K562 (cell line): ENCODE measurements around the gene DNA2. TPM values are rescaled to one million over a fixed set of nuclear protein-coding genes. Genes with fewer than 3 reads are reported as not detected.

ENCODE experiments used
- BRD9 ChIP-seq: fragments of 450-650 bp; IDR thresholded peaks from 2 replicates; pipeline ENCODE4 v1.6.1; 2018; ENCODE audit warnings: low read depth; ENCODE audit not compliant: partially characterized antibody
- CSDE1 ChIP-seq, 2 experiments: fragments of 450-650 bp; IDR thresholded peaks; 2 replicates each; pipeline ENCODE4 v1.6.1; 2016; ENCODE audit warnings: mild to moderate bottlenecking in 1 of 2
- DDX20 ChIP-seq: fragments of 450-650 bp; IDR thresholded peaks from 2 replicates; pipeline ENCODE4 v1.6.1; 2016; ENCODE audit warnings: missing genetic modification characterization, low read depth, mild to moderate bottlenecking, missing compliant biosample characterization, moderate library complexity
- ESRRA ChIP-seq: fragments of 450-650 bp; IDR thresholded peaks from 2 replicates; pipeline ENCODE4 v1.6.1; 2014; ENCODE audit warnings: low read depth, mild to moderate bottlenecking, moderate library complexity, borderline replicate concordance
- EWSR1 ChIP-seq: fragments of 450-650 bp; IDR thresholded peaks from 2 replicates; pipeline ENCODE4 v1.6.1; 2018; ENCODE audit warnings: borderline replicate concordance, mild to moderate bottlenecking, low read depth, moderate library complexity; ENCODE audit not compliant: partially characterized antibody
- MCM3 ChIP-seq: fragments of 450-650 bp; IDR thresholded peaks from 2 replicates; pipeline ENCODE4 v1.6.1; 2016
- MTA1 ChIP-seq: fragments of 450-650 bp; IDR thresholded peaks from 2 replicates; pipeline ENCODE4 v1.6.1; 2017; ENCODE audit warnings: borderline replicate concordance
- NBN ChIP-seq: fragments of 450-650 bp; IDR thresholded peaks from 2 replicates; pipeline ENCODE4 v1.6.1; 2016; ENCODE audit warnings: low read depth, mild to moderate bottlenecking
- NFE2 ChIP-seq: IDR thresholded peaks from 2 replicates; pipeline ENCODE4 v1.6.1; 2014; ENCODE audit warnings: antibody characterized with exemption, low read depth
- RBM25 ChIP-seq: fragments of 200-400 bp; formaldehyde crosslinking; IDR thresholded peaks from 2 replicates; pipeline ENCODE4 v1.6.1; 2018; ENCODE audit warnings: low read length, low read depth, moderate library complexity; ENCODE audit not compliant: severe bottlenecking
- RFX7 ChIP-seq: fragments of 250-450 bp; sonication (Bioruptor Pico); IDR thresholded peaks from 2 replicates; pipeline ENCODE4 v1.5.1; 2021; ENCODE audit warnings: mild to moderate bottlenecking
- RHOXF2B ChIP-seq: fragments of 250-450 bp; sonication (Bioruptor Pico); conservative IDR thresholded peaks from 2 replicates; pipeline ENCODE4 v1.5.1; 2021
- SMARCA5 ChIP-seq: fragments of 450-650 bp; IDR thresholded peaks from 2 replicates; pipeline ENCODE4 v1.6.1; 2016
- SREBF2 ChIP-seq: sonication (generic); formaldehyde crosslinking; IDR thresholded peaks from 2 replicates; pipeline ENCODE4 v1.4.0; 2020; ENCODE audit warnings: mild to moderate bottlenecking, missing genetic modification reagents
- TAF15 ChIP-seq: fragments of 200-400 bp; formaldehyde crosslinking; IDR thresholded peaks from 2 replicates; pipeline ENCODE4 v1.6.1; 2017; ENCODE audit warnings: mild to moderate bottlenecking, low read depth, low read length, moderate library complexity
- TAF7 ChIP-seq: fragments of 450-650 bp; IDR thresholded peaks from 2 replicates; pipeline ENCODE4 v1.6.1; 2016; ENCODE audit warnings: missing genetic modification characterization, missing compliant biosample characterization
- ZNF644 ChIP-seq: fragments of 200-800 bp; sonication (Bioruptor generic); IDR thresholded peaks from 2 replicates; pipeline ENCODE4 v1.6.1; 2016; ENCODE audit warnings: low read depth, missing genetic modification characterization, missing compliant biosample characterization
- polyA plus RNA-seq, 8 experiments: library from polyadenylated mRNA; depleted of rRNA in 4 of 8; stranded (reverse) in 5 of 8; unstranded in 3 of 8; fragments of >200 nt; fragmentation: Nextera tagmentation in 2 of 8; fragmentation: Illumina TruSeq in 1 of 8; extraction: Ambion mirVana in 2 of 8; extraction: Trizol in 1 of 8; gene quantifications; 2 replicates each; pipeline versions ENCODE4 v1.2.1 to v1.2.3, GENCODE V29; 2011 to 2014; ENCODE audit warnings: inconsistent platforms in 1 of 8, missing spikeins in 1 of 8
- total RNA-seq, 7 experiments: library from RNA; depleted of rRNA in 6 of 7; stranded (reverse); fragments of >200 nt in 6 of 7; fragmentation: Illumina TruSeq in 2 of 7; extraction: Trizol in 2 of 7; gene quantifications; 2 replicates each; pipeline versions ENCODE4 v1.2.1 to v1.2.3, GENCODE V29; 2011 to 2021; ENCODE audit warnings: low replicate concordance in 1 of 7
- TF ChIP-seq, protein P1 (sequence below), 3 experiments: fragments of 200-800 bp in 1 of 3; fragments of 250-450 bp in 1 of 3; fragments of 450-650 bp in 1 of 3; sonication (Bioruptor Pico) in 1 of 3; sonication (Bioruptor generic) in 1 of 3; formaldehyde crosslinking in 1 of 3; IDR thresholded peaks; 2 replicates each; pipeline versions ENCODE4 v1.6.1 to v1.8.0; 2016 to 2022; ENCODE audit warnings: mild to moderate bottlenecking in 2 of 3, missing genetic modification characterization in 2 of 3, missing compliant biosample characterization in 1 of 3, moderate library complexity in 1 of 3
- TF ChIP-seq, protein P2 (sequence below): sonication (generic); formaldehyde crosslinking; IDR thresholded peaks from 2 replicates; pipeline ENCODE4 v1.8.0; 2022; ENCODE audit warnings: missing genetic modification reagents, mild to moderate bottlenecking, moderate library complexity, borderline replicate concordance
- TF ChIP-seq, protein P3 (sequence below): fragments of 450-650 bp; IDR thresholded peaks from 2 replicates; pipeline ENCODE4 v1.6.1; 2018; ENCODE audit warnings: mild to moderate bottlenecking, low read depth; ENCODE audit not compliant: partially characterized antibody
- TF ChIP-seq, protein P4 (sequence below): fragments of 450-650 bp; IDR thresholded peaks from 2 replicates; pipeline ENCODE4 v1.6.1; 2017; ENCODE audit warnings: mild to moderate bottlenecking, moderate library complexity

The DNA2 gene
- total and polyA plus RNA-seq, 9 of the 15 experiments (the other 6 are each of a cell fraction or from before 2014, with no cell fraction given) = 24.6 to 51.4 (median 40.8) TPM

DNA sequence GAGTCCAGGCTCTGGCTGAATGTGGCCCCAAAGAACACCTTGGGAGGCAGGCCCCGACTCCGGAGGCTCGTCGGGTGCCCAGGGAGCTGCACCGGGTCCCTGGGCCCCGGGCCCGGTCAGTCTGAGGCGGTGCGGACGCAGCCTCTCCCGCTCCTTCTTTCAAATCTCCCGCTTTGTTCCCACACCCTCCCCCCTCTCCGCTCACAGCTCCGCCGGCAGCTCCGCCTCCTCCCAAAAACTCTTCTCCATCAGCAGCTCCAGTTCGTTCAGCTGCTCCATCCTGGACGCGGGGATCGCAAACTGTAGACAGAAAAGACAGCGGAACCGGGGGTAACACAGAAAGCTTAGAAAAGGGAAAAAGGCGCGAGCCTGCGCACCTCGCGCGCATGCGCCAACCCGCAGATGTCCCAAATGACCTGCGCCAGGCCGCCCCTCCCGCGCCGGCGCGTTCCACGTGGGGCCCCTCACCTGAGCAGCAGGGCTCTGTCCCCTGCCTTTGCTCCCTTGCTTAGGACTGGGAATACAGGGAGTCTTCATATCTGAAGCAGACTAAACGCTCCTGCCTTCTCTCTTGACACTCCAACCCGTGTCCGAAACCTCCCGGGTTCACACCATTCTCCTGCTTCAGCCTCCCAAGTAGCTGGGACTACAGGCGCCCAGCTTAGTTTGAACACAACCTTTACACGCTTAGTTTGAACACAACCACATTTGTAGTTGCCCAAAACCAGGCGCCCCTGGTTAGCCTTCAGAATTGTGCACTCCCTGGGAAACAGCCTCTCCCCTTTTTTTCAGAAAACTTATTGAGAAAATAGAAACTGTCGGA is at the start of gene DNA2 (continued):
- TF ChIP-seq, protein P1, sequence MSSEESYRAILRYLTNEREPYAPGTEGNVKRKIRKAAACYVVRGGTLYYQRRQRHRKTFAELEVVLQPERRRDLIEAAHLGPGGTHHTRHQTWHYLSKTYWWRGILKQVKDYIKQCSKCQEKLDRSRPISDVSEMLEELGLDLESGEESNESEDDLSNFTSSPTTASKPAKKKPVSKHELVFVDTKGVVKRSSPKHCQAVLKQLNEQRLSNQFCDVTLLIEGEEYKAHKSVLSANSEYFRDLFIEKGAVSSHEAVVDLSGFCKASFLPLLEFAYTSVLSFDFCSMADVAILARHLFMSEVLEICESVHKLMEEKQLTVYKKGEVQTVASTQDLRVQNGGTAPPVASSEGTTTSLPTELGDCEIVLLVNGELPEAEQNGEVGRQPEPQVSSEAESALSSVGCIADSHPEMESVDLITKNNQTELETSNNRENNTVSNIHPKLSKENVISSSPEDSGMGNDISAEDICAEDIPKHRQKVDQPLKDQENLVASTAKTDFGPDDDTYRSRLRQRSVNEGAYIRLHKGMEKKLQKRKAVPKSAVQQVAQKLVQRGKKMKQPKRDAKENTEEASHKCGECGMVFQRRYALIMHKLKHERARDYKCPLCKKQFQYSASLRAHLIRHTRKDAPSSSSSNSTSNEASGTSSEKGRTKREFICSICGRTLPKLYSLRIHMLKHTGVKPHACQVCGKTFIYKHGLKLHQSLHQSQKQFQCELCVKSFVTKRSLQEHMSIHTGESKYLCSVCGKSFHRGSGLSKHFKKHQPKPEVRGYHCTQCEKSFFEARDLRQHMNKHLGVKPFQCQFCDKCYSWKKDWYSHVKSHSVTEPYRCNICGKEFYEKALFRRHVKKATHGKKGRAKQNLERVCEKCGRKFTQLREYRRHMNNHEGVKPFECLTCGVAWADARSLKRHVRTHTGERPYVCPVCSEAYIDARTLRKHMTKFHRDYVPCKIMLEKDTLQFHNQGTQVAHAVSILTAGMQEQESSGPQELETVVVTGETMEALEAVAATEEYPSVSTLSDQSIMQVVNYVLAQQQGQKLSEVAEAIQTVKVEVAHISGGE (CRISPR knock-in tag; IDR thresholded peaks at IDR 0.05) = peak in 1 of 3 experiments; percentile 78; a peak in 2 of 6 replicates
- TF ChIP-seq RFX7 (no peak), SREBF2 (no peak), NFE2 (no peak; the same call in 1 of the 2 replicates), MCM3 (no peak), RHOXF2B (CRISPR knock-in tag) (no peak), DDX20 (tag) (no peak), RBM25 (no peak), ESRRA (peak; percentile 59; the same call in 1 of the 2 replicates), CSDE1 (IDR thresholded peaks at IDR 0.05) (no peak), MTA1 (no peak; the same call in 1 of the 2 replicates), SMARCA5 (no peak), NBN (peak; percentile 89), ZNF644 (tag) (no peak), BRD9 (no peak), EWSR1 (no peak), TAF15 (peak; percentile 62; the same call in 1 of the 2 replicates), TAF7 (peak; percentile 13; the same call in 1 of the 2 replicates)
- TF ChIP-seq, protein P2, sequence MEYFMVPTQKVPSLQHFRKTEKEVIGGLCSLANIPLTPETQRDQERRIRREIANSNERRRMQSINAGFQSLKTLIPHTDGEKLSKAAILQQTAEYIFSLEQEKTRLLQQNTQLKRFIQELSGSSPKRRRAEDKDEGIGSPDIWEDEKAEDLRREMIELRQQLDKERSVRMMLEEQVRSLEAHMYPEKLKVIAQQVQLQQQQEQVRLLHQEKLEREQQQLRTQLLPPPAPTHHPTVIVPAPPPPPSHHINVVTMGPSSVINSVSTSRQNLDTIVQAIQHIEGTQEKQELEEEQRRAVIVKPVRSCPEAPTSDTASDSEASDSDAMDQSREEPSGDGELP (CRISPR knock-in tag) = peak; percentile 91
- TF ChIP-seq, protein P3, sequence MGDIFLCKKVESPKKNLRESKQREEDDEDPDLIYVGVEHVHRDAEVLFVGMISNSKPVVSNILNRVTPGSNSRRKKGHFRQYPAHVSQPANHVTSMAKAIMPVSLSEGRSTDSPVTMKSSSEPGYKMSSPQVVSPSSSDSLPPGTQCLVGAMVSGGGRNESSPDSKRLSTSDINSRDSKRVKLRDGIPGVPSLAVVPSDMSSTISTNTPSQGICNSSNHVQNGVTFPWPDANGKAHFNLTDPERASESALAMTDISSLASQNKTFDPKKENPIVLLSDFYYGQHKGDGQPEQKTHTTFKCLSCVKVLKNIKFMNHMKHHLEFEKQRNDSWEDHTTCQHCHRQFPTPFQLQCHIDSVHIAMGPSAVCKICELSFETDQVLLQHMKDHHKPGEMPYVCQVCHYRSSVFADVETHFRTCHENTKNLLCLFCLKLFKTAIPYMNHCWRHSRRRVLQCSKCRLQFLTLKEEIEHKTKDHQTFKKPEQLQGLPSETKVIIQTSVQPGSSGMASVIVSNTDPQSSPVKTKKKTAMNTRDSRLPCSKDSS = no peak
- TF ChIP-seq, protein P4, sequence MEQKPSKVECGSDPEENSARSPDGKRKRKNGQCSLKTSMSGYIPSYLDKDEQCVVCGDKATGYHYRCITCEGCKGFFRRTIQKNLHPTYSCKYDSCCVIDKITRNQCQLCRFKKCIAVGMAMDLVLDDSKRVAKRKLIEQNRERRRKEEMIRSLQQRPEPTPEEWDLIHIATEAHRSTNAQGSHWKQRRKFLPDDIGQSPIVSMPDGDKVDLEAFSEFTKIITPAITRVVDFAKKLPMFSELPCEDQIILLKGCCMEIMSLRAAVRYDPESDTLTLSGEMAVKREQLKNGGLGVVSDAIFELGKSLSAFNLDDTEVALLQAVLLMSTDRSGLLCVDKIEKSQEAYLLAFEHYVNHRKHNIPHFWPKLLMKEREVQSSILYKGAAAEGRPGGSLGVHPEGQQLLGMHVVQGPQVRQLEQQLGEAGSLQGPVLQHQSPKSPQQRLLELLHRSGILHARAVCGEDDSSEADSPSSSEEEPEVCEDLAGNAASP = no peak
